Neural cell (in vitro differentiated cells): ENCODE measurements around the gene SKOR1. TPM values are rescaled to one million over a fixed set of nuclear protein-coding genes. Genes with fewer than 3 reads are reported as not detected.

Source experiments
- H2AFZ ChIP-seq: fragments of 200-600, 300-800 bp; sonication (generic), shearing (Covaris generic); 2 replicates; pipeline ENCODE4 v1.6.0; 2014; ENCODE audit warnings: low read depth, mild to moderate bottlenecking, antibody characterized with exemption, low read length, moderate library complexity
- H3F3A ChIP-seq: fragments of 200-600 bp; shearing (Covaris generic); 2 replicates; pipeline ENCODE4 v1.6.1; 2016; ENCODE audit warnings: mild to moderate bottlenecking, moderate library complexity, mixed read lengths, antibody characterized with exemption, low read length; ENCODE audit not compliant: insufficient read depth, poor library complexity, severe bottlenecking
- H3K27ac ChIP-seq: fragments of 200-600, 300-800 bp; sonication (generic), shearing (Covaris generic); 2 replicates; pipeline ENCODE4 v1.5.1; 2014; ENCODE audit warnings: mild to moderate bottlenecking, low read length, moderate library complexity
- H3K27me3 ChIP-seq: fragments of 300-800, 200-600 bp; sonication (generic), shearing (Covaris generic); 2 replicates; pipeline ENCODE4 v1.6.0; 2014; ENCODE audit warnings: mild to moderate bottlenecking, low read depth, low read length, moderate library complexity; ENCODE audit not compliant: insufficient read depth
- H3K36me3 ChIP-seq: fragments of 300-800, 200-600 bp; sonication (generic), shearing (Covaris generic); 2 replicates; pipeline ENCODE4 v1.5.1; 2014; ENCODE audit warnings: mild to moderate bottlenecking, antibody characterized with exemption, low read length, moderate library complexity; ENCODE audit not compliant: insufficient read depth
- H3K4me2 ChIP-seq: fragments of 300-800, 200-600 bp; sonication (generic), shearing (Covaris generic); 2 replicates; pipeline ENCODE4 v1.6.0; 2014; ENCODE audit warnings: mild to moderate bottlenecking, low read length
- H3K4me3 ChIP-seq: fragments of 300-800, 200-600 bp; sonication (generic), shearing (Covaris generic); 2 replicates; pipeline ENCODE4 v1.5.1; 2014; ENCODE audit warnings: mild to moderate bottlenecking, low read length, moderate library complexity
- H3K79me2 ChIP-seq: fragments of 200-600 bp; shearing (Covaris generic); replicated peaks from 2 replicates; pipeline ENCODE4 v1.6.0; 2014; ENCODE audit warnings: mild to moderate bottlenecking, low read length, moderate library complexity; ENCODE audit not compliant: insufficient read depth
- H3K9ac ChIP-seq: fragments of 300-800, 200-600 bp; sonication (generic), shearing (Covaris generic); 2 replicates; pipeline ENCODE4 v1.6.1; 2016; ENCODE audit warnings: mild to moderate bottlenecking, low read length, mixed read lengths
- H3K9me2 ChIP-seq: fragments of 200-600 bp; shearing (Covaris generic); 2 replicates; pipeline ENCODE4 v1.6.1; 2016; ENCODE audit warnings: mild to moderate bottlenecking, low read length, mixed read lengths; ENCODE audit not compliant: insufficient read depth
- H3K9me3 ChIP-seq: fragments of 200-600, 300-800 bp; sonication (generic), shearing (Covaris generic); 2 replicates; pipeline ENCODE4 v1.6.1; 2016; ENCODE audit warnings: mild to moderate bottlenecking, mixed run types, low read length, moderate library complexity, mixed read lengths
- H4K20me1 ChIP-seq: fragments of 200-600 bp; shearing (Covaris generic); 2 replicates; pipeline ENCODE4 v1.6.1; 2016; ENCODE audit warnings: mild to moderate bottlenecking, mixed run types; ENCODE audit not compliant: insufficient read depth
- CTCF ChIP-seq: fragments of 450-650 bp; IDR thresholded peaks from 2 replicates; pipeline ENCODE4 v1.5.1; 2014; ENCODE audit warnings: antibody characterized with exemption, mild to moderate bottlenecking, moderate library complexity; ENCODE audit not compliant: poor library complexity, severe bottlenecking
- EP300 ChIP-seq: fragments of 450-650 bp; conservative IDR thresholded peaks from 2 replicates; pipeline ENCODE4 v1.6.1; 2014; ENCODE audit warnings: antibody characterized with exemption, mild to moderate bottlenecking, moderate library complexity; ENCODE audit not compliant: poor library complexity, severe bottlenecking
- EZH2 ChIP-seq: fragments of 200-600, 300-800 bp; shearing (Covaris generic), sonication (generic); IDR thresholded peaks from 2 replicates; pipeline ENCODE4 v1.6.1; 2014; ENCODE audit warnings: antibody characterized with exemption, low read length, borderline replicate concordance, mild to moderate bottlenecking; ENCODE audit not compliant: insufficient read depth, poor library complexity, severe bottlenecking
- MXI1 ChIP-seq: fragments of 450-650 bp; conservative IDR thresholded peaks from 2 replicates; pipeline ENCODE4 v1.6.1; 2014; ENCODE audit warnings: antibody characterized with exemption, mild to moderate bottlenecking; ENCODE audit not compliant: poor library complexity, severe bottlenecking
- POLR2AphosphoS5 ChIP-seq: IDR thresholded peaks from 2 replicates; pipeline ENCODE4 v1.6.1; 2012
- RAD21 ChIP-seq: fragments of 450-650 bp; conservative IDR thresholded peaks from 2 replicates; pipeline ENCODE4 v1.6.1; 2014; ENCODE audit warnings: antibody characterized with exemption, mild to moderate bottlenecking, moderate library complexity
- REST ChIP-seq: IDR thresholded peaks from 2 replicates; pipeline ENCODE4 v1.6.1; 2012; ENCODE audit warnings: borderline replicate concordance
- SMC3 ChIP-seq: fragments of 450-650 bp; conservative IDR thresholded peaks from 2 replicates; pipeline ENCODE4 v1.6.1; 2014; ENCODE audit warnings: antibody characterized with exemption, mild to moderate bottlenecking, moderate library complexity; ENCODE audit not compliant: poor library complexity
- TAF1 ChIP-seq: IDR thresholded peaks from 2 replicates; pipeline ENCODE4 v1.6.1; 2012; ENCODE audit warnings: low read depth
- polyA plus RNA-seq: library from polyadenylated mRNA; depleted of rRNA; stranded (reverse); fragments of >200 nt; gene quantifications from 2 replicates; pipeline ENCODE4 v1.2.3, GENCODE V29; 2014

The SKOR1 gene
- polyA plus RNA-seq, 1 donor from 2014 or later = 0.81 TPM

DNA sequence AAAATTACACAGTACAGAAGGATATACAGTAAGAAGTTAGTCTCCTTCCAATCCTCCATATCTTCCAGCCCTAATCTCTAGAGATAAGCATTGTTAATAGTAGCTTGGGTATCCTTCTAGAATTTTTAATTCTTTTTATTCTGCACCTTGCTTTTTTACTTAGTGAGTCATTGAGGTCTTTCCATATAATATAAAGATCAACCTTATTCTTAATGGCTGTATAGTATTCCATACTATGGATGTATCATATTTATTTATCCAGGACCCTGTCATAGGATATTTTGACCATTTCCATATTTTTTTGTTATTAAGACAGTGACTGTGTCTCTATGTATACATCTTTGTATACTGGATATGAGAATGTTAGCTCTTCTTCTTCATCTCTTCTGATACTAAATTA is 36.3 kb upstream of the SKOR1 start:
- Histone ChIP-seq H3K27ac (no peak overlapping the region), H4K20me1 (no peaks in the 10 kb centered on the region), H3K9ac (no peak overlapping the region), H3K79me2 (no peaks in the 10 kb centered on the region), H3K27me3 (no peaks in the 10 kb centered on the region), H3K4me2 (no peak overlapping the region), H3K9me3 (no peaks in the 10 kb centered on the region), H3K36me3 (no peaks in the 10 kb centered on the region), H3F3A (no peaks in the 10 kb centered on the region), H2AFZ (no peak overlapping the region), H3K4me3 (no peak overlapping the region), H3K9me2 (no peaks in the 10 kb centered on the region)
- no peak for TF ChIP-seq POLR2AphosphoS5
- TF ChIP-seq EZH2 = no peak
- TF ChIP-seq EP300 = no peak
- TF ChIP-seq RAD21 = no peak
- no peak for TF ChIP-seq REST
- TF ChIP-seq SMC3 = no peak
- TF ChIP-seq MXI1 = no peak
- TF ChIP-seq TAF1 = no peak

- Histone ChIP-seq H3K4me2 (no peak overlapping the region), H3K27ac (no peak overlapping the region)
These were observed 34.5 kb upstream of the SKOR1 start for GRCh38 chr15:67790610-67791319.

More at GRCh38 chr15:67790610-67791319, 34.5 kb upstream of the SKOR1 start:
- no peaks in the 10 kb centered on the region for H3F3A ChIP-seq
- no peak for TF ChIP-seq SMC3
- no peak for TF ChIP-seq RAD21
- TF ChIP-seq EP300 = no peak
- TF ChIP-seq CTCF = no peak
- TF ChIP-seq MXI1 = no peak
- TF ChIP-seq EZH2 = no peak
- TF ChIP-seq POLR2AphosphoS5 = no peak
- TF ChIP-seq TAF1 = no peak
- TF ChIP-seq REST = no peak
- no peak overlapping the region for H3K4me3 ChIP-seq
- H3K9me2 ChIP-seq = no peaks in the 10 kb centered on the region
- H3K36me3 ChIP-seq = no peaks in the 10 kb centered on the region
- no peaks in the 10 kb centered on the region for H3K79me2 ChIP-seq
- H3K9me3 ChIP-seq = no peaks in the 10 kb centered on the region
- no peaks in the 10 kb centered on the region for H3K27me3 ChIP-seq
- no peak overlapping the region for H3K9ac ChIP-seq
- no peak overlapping the region for H2AFZ ChIP-seq
- no peaks in the 10 kb centered on the region for H4K20me1 ChIP-seq
